ENCODE results near the gene HDGFL3.
"Not testable (repeated sequence)": the region's sequence is repeated elsewhere in the genome, so short reads cannot be mapped to it uniquely, and the experiment has no call there.

Gene HDGFL3
- 6.6 to 7.2 reads per million in 2 donors for total RNA-seq

DNA sequence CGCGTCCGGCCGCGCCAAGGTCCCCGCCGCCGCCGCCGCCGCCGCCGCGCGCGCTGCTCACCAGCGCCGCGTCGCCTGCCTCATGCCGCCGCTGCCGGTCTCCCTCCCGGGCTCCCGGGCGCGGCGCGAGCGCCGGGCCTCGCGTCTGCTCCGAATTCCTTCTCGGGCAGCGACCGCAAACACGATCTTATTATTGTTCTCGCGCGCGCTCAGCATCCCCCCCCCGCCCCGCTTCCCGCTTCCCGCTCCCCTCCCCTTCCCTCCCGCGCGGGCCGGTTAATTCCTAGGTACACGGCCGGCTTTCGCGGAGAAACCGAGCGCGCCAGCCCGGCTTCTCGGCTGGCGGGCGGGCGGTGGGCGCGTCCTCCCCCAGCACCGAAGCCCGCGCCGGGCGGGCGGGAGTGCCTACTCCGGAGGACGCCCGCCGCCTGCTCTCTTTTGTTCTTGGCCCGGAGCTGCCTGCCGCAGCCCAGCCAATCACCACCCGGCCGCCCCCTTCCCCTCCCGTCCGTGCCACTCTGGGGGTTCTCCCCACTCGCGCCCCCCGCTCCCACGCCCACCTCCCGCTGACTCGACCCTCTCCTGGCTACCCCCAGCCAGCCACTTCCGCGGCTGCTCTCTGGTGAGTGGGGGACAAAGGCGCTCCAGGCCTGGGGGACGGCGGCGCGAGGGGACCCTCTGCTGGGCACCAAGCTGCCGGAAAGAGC, at the start of gene HDGFL3:
HDGFL3 (minus strand) TSS at position 164 of the 707 bp plus-strand sequence. CDS start 409 bp downstream, outside the sequence.
- DNase-seq = no peak

DNA sequence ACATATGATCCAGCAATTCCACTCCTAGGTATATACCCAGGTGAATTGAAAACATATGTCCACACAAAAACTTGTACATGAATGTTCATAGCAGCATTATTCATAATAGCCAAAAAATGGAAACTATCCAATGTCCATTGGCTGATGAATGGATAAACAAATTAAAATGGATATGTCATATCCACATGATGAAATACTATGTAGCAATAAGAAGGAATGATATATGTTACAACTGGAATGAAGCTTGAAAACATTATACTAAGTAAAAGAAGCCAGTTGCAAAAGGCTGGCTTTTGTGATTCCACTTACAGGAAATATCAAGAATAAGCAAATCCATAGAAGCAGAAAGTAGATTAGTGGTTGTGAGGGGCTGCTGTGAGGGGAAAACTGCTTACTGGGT, 43.2 kb upstream of the HDGFL3 start:
- DNase-seq = no peak

DNA sequence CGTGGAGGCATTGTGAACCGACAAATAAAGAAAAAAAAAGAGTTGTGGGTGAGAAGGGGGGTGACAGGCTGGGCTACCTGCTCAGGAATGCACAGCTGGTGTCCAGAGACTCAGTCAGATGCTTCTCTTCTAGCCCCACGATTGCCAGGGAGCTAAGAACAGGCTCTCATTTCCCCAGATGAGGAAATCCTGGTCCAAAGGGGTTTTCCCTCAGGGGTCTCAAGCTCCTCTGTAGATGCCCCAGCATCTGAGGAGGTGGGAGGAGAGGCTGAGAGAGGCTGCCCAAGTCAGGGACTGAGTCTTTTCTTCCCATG, 41.4 kb upstream of the HDGFL3 start:
- DNase-seq = no peak

DNA sequence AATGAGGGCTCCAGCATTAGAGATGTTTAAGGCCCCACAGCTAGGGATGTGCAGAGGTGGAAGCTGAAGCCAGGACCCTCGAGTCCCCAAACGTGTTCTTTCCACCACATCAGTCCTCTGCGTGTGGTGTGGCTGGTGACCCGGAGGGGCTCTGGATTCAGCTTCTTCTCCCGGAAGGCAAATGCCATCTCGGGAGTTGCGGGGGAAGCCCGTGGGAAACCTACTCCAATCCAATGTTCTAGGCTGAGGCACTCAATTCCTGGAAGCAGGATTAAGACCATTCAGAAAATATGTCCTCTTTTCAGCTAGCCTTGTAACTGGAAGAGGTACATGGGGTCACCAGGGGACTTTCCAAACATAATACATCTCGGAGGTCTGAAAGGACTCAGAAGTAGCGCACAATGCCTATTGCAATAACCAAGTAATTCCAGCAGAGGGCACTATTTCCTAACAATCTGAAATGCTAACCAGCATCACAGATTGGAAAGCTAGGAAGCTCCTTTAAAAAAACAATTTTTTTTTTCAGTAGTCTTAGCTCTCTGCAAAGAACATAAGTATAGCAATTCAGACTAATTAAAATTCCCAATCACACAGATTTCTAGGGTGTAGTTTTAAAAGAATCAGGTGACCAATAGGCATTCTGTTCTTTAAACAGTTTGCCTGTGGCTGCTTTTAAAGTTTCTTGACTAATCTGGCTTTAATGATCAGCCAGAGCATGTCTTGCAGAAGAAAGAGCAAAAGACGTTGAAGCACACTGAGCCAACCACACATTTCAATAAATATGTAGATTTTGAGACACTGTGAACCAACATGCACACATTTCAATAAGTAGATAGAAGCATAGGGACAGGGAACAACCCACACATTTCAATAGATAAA, 40.8 kb upstream of the HDGFL3 start:
- no peak for DNase-seq

DNA sequence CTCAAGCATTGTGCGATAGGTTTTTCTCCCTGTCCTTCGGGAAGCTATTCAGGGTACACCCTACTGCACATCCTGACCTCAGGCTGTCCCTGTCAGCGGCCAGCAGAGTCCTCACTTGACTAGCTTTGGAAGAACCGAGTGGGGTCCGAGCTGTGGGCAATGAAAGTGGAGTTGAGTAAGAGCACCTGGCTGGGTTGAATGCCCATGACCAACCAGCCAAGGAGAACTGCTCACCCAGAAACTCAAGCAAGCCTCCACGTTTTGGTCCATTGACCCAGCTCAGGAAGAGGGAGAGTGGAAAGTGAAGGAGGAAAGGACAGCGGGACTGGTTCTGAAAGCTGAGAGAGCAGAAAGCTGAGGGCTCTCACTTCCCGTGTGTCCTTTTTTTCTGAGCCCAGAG, 36.0 kb upstream of the HDGFL3 start:
- no peak for DNase-seq

DNA sequence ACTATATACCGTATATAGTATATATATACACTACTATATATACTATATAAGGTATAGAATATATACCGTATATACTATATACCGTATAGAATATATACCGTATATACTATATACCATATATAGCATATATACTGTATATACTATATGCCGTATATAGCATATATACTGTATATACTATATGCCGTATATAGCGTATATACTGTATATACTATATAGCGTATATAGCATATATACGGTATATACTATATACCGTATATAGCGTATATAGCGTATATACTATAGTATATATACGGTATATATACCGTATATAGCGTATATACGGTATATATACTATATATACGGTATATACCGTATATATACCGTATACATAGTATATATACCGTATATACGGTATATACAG, 22.6 kb upstream of the HDGFL3 start:
- no peak for DNase-seq

DNA sequence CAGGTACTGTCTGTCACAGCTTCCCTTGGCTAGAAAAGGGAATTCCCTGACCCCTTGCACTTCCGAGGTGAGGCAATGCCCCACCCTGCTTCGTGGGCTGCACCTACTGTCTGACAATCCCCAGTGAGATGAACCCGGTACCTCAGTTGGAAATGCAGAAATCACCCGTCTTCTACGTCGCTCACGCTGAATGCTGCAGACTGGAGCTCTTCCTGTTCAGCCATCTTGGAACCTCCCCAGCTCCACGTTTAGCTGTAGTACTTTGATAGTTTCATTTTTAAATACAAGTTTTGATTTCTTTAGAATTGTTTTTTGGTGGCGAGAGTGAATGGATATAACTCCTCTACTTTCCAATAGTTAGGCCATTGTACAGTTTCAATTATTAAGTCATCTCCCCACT, 17.8 kb upstream of the HDGFL3 start:
- DNase-seq = no peak

DNA sequence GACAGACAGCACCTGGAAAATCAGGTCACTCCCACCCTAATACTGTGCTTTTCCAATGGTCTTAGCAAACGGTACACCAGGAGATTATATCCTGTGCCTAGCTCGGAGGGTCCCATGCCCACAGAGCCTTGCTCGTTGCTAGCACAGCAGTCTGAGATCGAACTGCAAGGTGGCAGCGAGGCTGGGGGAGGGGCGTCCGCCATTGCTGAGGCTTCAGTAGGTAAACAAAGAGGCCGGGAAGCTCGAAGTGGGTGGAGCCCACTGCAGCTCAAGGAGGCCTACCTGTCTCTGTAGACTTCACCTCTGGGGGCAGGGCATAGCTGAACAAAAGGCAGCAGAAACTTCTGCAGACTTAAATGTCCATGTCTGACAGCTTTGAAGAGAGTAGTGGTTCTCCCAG, 14.2 kb upstream of the HDGFL3 start:
- DNase-seq = not testable (repeated sequence)

DNA sequence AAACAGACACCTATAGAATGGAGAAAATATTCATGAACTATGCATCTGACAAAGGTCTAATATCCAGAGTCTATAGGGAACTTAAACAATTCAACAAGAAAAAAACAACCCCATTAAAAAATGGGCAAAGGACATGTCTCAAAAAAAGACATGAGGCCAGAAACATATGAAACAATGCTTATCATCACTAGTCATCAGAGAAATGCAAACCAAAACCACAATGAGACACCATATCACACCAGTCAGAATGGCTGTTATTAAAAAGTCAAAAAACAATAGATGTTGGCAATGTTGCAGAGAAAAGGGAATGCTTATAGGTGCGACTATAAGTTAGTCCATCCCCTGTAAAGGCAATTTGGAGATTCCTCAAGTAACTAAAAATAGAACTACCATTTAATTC, 11.4 kb upstream of the HDGFL3 start:
- no peak for DNase-seq

DNA sequence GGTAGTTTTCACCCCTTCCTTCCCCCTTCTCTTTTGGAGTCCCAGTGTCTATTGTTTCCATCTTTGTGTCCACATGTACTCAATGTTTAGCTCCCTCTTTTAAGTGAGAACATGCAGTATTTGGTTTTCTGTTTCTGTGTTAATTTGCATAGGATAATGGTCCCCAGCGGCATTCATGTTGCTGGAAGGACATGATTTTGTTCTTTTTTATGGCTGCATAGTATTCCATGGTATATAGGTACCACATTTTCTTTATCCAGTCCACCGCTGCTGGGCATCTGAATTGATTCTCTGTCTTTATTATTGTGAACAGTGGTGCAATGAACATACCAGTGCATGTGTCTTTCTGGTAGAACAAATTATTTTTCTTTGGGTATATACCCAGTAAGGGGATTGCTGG, 7.7 kb upstream of the HDGFL3 start:
- no peak for DNase-seq

DNA sequence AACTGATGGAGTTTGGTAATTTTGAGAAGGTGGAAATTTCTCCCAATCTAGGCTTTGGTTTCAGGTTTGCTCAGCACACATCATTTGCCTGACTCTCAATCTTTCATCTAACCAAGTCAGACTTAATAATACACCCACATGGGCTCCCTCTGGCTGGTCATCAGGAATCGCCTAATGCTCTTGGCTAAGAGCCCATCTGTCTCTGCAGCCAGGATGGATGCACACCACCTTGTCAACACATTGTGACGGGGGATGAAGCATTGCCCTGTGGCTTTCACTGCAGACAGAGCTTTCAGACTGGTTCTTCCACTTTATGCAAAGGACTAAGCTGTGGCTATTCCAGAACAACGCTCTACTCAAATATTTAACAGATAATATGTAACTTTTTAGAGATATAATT, 3.0 kb upstream of the HDGFL3 start:
- DNase-seq = no peak

DNA sequence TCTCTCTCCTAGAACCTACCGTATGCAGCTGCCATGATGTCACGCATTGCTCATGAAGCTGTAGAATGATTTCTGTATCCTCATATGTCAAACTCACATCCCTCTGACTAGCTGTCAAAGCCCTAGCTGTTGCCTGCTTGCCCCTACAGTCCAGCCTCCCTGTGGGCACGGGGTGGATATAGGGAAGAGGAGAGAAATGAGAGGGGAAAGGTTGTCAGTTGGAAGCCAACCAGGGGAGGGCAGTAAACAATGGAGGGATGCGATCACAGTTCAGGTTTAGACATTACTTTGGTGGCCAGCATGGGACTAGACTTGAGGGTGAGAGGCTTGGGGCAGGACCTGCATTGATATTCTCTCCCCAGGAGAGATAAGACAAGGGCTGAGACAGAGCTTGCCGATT, 1.7 kb upstream of the HDGFL3 start:
- no peak for DNase-seq

DNA sequence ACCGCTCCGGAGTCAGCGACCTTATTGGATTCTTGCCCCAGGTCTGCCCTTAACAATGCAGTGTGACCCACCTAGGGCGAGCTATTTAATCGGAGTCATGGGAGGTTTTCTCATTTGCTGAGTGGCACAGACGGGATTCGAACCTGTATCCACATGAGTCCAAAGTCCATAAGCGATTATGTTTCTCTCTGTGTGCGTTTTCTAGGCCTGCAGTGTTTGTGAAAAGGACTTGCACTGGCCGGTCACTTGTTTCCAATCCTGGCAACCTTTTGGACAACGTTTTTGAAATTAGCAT, 691 bp upstream of the HDGFL3 start:
- no peak for DNase-seq

DNA sequence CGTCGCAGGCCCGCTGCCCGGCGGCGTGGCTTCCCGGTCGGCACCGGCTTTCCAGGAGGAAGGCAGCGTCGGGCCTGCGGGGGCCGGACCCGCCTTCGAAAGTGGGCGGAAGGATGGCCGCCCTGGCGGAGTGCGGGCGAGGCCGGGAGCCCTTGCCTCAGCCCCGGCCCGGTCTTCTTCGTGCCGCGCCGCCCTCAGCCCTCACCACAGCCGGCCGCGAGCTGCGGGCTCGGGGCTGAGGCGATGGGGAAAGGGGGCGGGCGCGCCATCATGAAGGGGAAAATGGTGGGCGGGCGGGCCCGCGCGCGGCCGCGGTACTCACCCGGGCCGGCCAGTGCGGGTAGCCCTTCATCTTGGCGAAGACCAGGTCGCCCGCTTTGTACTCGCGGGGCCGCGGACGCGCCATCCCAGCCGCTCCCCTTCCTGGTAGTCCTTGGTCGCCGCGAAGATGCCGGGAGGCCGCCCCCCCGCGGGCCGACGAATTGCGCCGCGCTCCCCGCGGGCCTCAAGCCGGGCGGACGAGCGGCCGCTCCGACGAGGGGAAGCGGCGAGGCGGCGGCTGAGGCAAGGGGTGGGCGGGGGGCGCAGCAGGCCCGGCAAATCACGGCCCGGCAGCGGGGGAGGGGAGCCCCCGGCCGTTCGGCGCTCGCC, 489 bp downstream of the HDGFL3 start:
- DNase-seq = no peak

DNA sequence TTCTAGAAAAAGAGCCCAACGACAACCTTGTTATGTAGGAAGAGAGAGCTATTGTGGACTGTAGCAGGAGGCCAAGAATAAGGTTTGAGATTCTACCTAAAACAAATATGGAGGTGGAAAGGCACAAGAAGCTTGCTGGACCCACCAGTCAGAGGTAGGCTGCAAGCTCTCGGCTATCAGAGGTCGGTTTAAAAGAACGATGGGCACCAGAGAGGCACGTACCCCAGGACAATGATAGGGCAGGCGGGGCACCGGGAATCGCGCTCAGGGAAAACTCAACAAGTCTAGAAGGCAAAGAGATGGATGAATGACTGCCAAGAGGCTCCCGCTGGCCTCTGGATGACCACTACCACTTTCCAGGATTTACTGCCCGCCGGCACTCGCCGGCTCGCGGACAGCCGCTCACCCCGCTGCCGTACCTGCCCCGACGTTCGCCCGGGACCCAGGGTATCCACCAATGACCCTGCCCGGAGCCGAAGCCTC, 1.1 kb downstream of the HDGFL3 start:
- DNase-seq = no peak

DNA sequence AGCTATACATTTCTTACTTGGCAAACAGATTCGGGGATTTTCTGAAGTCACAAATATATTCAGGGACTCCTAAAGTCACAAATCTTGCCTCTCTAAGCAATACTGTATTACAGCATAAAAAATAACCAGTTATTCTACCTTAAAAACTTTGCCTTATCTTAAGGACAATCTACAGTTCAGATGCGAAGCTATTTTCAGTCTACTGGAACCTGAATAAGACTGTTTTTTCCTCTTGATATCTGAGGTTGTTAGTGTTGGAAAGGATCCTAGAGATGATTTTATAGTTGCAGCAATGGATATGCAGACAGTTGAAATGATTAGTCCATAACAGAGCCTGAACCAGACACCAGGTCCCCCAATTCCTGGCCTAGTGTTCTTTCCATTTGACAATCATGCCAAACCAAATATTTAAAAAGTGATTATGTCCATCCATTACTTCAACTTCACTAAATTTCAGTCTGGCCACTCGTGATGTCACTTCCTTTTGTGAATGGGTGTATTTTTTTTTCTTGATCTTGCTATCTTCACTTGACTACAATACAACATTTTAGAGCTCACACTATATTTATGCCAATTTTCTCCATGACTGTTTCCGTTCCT, 1.8 kb downstream of the HDGFL3 start:
- DNase-seq = no peak

DNA sequence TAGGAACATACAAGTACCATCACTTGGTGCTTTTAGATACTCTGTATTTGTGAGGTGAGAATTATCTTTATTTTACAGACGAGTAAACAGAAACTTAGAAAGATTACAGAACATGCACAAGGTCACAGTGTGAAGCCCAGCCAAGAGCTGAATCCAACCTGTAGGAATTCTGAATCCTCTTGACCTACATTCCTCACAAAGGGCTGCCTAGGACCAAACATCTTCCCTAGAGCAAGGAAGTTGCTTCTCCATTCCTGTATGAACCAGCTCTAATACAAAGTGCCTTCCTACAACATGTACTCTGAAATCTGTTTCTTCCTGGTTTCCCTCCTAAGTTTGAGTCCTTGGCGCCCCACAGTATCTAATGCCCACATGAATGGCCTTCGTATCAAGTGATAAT, 2.9 kb downstream of the HDGFL3 start:
- DNase-seq = no peak

DNA sequence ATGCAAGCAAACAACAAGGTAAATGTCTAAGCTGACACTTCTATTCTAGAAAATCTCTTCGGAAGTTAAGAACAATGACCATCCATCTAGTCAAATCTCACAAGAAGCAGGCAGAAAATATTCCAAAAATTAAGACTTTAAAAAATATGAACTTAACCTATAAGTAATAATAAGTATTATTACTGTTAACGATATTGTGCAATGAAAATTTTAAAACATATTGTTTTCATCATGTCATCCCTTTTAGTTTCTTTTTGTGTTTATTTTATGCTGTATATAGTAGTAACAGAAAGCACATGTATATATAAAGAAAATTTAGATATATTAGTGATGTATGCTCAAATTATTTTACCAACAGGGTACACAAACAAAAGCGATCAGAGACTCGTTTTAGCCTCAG, 4.1 kb downstream of the HDGFL3 start:
- DNase-seq = no peak

DNA sequence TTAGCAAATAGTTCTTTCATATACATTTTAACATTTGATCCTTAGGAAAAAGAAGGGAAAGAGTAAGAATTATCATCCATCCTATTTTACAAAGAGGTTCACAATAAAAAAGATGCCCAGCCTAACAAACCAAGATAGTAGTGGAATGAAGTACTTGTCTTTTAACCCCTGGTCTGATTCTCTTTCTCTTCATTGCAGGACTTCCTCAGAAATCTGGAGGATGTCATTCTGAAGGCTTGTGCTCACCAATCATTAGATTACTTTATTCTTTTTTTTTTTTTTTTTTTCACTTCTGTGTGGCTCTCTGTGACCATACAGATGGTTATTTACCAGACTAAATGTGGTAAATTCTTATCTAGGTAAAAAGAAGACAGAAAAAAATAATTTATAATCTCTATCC, 7.0 kb downstream of the HDGFL3 start:
- DNase-seq = no peak

DNA sequence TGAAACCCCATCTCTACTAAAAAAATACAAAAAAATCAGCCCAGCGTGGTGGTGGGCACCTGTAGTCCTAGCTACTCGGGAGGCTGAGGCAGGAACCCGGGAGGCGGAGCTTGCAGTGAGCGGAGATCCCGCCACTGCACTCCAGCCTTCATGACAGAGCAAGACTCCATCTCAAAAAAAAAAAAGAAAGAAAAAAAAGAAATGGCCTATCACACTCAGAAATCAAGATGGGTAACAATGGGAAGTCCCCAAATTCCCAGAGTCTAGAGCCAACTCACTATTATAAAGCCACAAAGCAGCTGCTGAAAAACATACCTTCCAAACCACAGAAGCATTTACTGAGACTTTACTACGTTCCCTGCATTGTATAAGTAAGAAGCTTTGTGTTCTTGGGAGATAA, 7.5 kb downstream of the HDGFL3 start:
- DNase-seq = no peak

DNA sequence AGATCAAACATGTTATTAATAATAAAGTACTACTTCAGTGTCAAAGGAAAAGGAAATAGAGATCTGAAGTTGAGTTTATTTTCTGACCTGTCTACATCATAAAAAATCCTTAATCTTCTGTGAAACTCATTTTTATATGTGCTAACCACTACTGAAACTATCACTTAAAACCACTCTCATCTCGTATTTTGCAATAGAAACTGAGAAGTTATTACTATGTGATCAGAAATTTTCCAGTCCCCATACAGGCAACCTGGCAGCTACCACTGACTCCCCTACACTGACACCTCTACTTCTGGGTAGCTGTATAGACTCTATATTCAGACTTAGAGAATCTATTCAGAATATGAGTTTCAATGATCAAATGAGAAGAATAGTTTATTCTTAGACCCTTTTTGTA, 8.3 kb downstream of the HDGFL3 start:
- DNase-seq = no peak

DNA sequence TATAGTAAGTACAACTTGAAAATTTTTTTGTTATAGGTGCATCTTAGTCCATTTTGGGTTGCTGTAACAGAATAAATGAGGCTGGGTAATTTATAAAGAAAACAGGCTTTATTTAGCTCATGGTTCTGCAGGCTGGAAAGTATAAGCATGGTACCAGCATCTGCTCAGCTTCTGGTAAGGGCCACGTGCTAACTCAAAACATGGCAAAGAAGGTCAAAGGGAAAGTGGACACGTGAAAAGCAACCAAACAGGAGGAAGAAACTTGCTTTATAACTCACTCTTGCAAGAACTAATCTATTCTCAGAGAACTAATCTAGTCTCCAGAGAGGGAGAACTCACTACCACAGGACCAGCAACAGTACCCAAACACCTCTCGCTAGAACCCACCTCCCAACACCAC, 9.1 kb downstream of the HDGFL3 start:
- no peak for DNase-seq

DNA sequence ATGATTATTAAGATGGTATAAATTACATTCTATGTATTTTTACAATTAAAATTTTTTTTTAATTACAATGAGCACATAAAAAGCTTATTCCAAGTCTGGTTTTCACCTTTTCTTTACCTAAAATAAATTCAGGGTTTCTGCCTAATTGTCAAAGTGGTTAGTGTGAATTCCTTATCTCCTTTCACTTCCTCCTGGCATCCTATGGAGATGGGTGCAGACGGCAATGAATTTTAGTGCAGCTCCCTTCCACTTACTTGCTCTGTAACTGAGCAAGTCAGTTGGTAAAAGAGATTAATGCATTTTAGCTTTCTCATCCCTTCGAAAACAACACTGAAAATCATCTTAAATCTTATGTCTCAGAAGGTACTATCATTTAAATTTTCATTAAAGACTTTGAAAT, 13.1 kb downstream of the HDGFL3 start:
- no peak for DNase-seq

DNA sequence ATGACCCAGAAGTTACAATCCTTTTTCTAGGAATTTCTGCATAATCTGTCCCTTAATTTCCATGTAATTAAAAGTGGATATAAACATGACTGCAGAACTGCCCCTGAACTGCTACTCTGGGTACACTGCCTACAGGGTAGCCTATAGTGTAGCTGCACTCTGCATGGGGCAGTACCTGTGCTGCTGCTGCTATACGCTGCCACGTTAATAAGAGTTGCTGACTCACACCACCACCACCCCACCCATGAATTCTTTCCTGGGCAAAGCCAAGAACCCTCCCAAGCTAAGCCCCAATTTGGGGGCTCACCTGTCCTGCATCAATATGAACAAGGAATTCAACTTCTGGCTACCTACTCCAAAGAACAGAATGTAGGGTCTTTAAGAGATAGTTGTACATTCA, 13.9 kb downstream of the HDGFL3 start:
- DNase-seq = no peak
